Inflammatory macrophage treated with lipopolysaccharide for 1 hour (primary cell): ENCODE measurements around the gene RPS25.
"Not testable (repeated sequence)": the region's sequence is repeated elsewhere in the genome, so short reads cannot be mapped to it uniquely, and the experiment has no call there.

ENCODE experiments used
- DNase-seq, 2 donors: peaks; one replicate each; pipeline ENCODE4 v3.0.0-alpha.2; 2020 to 2022

Gene RPS25

GRCh38 chr11:119018074-119018938, at the start of gene RPS25, which contains the start of gene TRAPPC4:
Gene RPS25, minus strand, starts transcription at chr11:119018343. Its CDS starts 59 bp downstream, at chr11:119018284.
Gene TRAPPC4, plus strand, starts transcription at chr11:119018766. Its CDS starts 30 bp downstream, at chr11:119018796.
- peak; percentile 94 to 96 for DNase-seq

GRCh38 chr11:119067371-119068222, 49.5 kb upstream of the RPS25 start, which contains the start of gene VPS11:
Gene VPS11, plus strand, starts transcription at chr11:119067818. Its CDS starts 6 bp downstream, at chr11:119067824.
- DNase-seq: peak; percentile 93 to 96

GRCh38 chr11:119065369-119065768, 47.2 kb upstream of the RPS25 start:
- peak in 1 of 2 donors; percentile 60 for DNase-seq

GRCh38 chr11:119062779-119063178, 44.6 kb upstream of the RPS25 start:
- DNase-seq: no peak

GRCh38 chr11:119061256-119061655, 43.1 kb upstream of the RPS25 start:
- no peak for DNase-seq

- not testable (repeated sequence) for DNase-seq
Measured at GRCh38 chr11:119059128-119059527, 41.0 kb upstream of the RPS25 start.

GRCh38 chr11:119057000-119057769, 39.0 kb upstream of the RPS25 start, which contains the start of gene HYOU1:
Gene HYOU1, minus strand, starts transcription at chr11:119057205. Its CDS starts 1,045 bp downstream, at chr11:119056160.
- peak; percentile 97 to 98 for DNase-seq

GRCh38 chr11:119056421-119056999, 38.4 kb upstream of the RPS25 start:
- DNase-seq: no peak

GRCh38 chr11:119055901-119056300, 37.8 kb upstream of the RPS25 start:
- DNase-seq: peak in 1 of 2 donors; percentile 27

- DNase-seq: no peak
Measured at GRCh38 chr11:119054418-119054817, 36.3 kb upstream of the RPS25 start.

GRCh38 chr11:119052163-119052814, 34.1 kb upstream of the RPS25 start:
- no peak for DNase-seq

- no peak for DNase-seq
Measured at GRCh38 chr11:119051440-119052162, 33.5 kb upstream of the RPS25 start.

- DNase-seq: no peak
Measured at GRCh38 chr11:119049081-119049480, 30.9 kb upstream of the RPS25 start.

GRCh38 chr11:119048644-119049043, 30.5 kb upstream of the RPS25 start:
- DNase-seq: no peak

- no peak for DNase-seq
Measured at GRCh38 chr11:119047205-119047604, 29.1 kb upstream of the RPS25 start.

- DNase-seq: no peak
Measured at GRCh38 chr11:119046489-119046888, 28.3 kb upstream of the RPS25 start.

- DNase-seq: no peak
Measured at GRCh38 chr11:119044708-119045107, 26.6 kb upstream of the RPS25 start.

- no peak for DNase-seq
Measured at GRCh38 chr11:119042927-119043326, 24.8 kb upstream of the RPS25 start.

- peak in 1 of 2 donors; percentile 52 for DNase-seq
Measured at GRCh38 chr11:119041821-119042514, 23.8 kb upstream of the RPS25 start.

- DNase-seq: not testable (repeated sequence)
Measured at GRCh38 chr11:119039471-119039870, 21.3 kb upstream of the RPS25 start.
